Lower leg skin (tissue), 3 donors: ENCODE measurements around the gene POP4.

Experiments
- POLR2A ChIP-seq, 2 donors: fragments of 450-650 bp; IDR thresholded peaks; one replicate each; pipeline ENCODE4 v1.6.1; 2016 to 2017; ENCODE audit warnings: antibody characterized with exemption in 2 of 2, mild to moderate bottlenecking in 1 of 2, moderate library complexity in 1 of 2
- TF ChIP-seq, protein P1 (sequence below), 3 donors: fragments of 450-650 bp; IDR thresholded peaks; one replicate each; pipeline ENCODE4 v1.5.1; 2016; ENCODE audit warnings: antibody characterized with exemption in 3 of 3, mild to moderate bottlenecking in 3 of 3, moderate library complexity in 2 of 3

DNA sequence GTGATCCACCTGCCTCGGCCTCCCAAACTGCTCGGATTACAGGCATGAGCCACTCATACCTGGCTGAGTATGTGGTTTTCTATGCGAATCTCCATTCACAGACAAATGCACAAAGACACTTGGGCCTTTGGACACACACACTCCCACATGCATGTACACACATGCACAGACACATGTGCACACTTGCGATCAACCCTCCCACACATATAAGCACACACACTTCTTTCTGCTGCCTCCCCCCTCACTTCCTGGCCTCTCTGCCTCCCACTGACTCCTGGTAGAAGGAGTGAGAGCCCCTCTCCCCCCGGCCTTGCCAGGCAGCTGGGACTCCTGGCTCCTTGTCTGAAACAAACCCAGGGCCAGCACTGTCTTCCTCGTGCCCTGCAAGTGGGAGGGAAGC, 29.9 kb downstream of the POP4 start:
- TF ChIP-seq, protein P1, sequence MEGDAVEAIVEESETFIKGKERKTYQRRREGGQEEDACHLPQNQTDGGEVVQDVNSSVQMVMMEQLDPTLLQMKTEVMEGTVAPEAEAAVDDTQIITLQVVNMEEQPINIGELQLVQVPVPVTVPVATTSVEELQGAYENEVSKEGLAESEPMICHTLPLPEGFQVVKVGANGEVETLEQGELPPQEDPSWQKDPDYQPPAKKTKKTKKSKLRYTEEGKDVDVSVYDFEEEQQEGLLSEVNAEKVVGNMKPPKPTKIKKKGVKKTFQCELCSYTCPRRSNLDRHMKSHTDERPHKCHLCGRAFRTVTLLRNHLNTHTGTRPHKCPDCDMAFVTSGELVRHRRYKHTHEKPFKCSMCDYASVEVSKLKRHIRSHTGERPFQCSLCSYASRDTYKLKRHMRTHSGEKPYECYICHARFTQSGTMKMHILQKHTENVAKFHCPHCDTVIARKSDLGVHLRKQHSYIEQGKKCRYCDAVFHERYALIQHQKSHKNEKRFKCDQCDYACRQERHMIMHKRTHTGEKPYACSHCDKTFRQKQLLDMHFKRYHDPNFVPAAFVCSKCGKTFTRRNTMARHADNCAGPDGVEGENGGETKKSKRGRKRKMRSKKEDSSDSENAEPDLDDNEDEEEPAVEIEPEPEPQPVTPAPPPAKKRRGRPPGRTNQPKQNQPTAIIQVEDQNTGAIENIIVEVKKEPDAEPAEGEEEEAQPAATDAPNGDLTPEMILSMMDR (IDR thresholded peaks at IDR 0.05), result no peak
- no peak for TF ChIP-seq POLR2A (IDR thresholded peaks at IDR 0.05)
